Ectodermal cell (in vitro differentiated cells): ENCODE data around the gene BABAM2.

Experiments
- H3K27ac ChIP-seq: 2 replicates; pipeline ENCODE4 v1.7.0; 2013; ENCODE audit warnings: mild to moderate bottlenecking, low read depth, low read length; ENCODE audit not compliant: insufficient read depth, poor library complexity, severe bottlenecking
- H3K27me3 ChIP-seq: 2 replicates; pipeline ENCODE4 v1.7.0; 2013; ENCODE audit warnings: mild to moderate bottlenecking, low read length; ENCODE audit not compliant: insufficient read depth, control insufficient read depth, poor library complexity, severe bottlenecking
- H3K36me3 ChIP-seq: one replicate; pipeline ENCODE4 v1.7.0; 2013; ENCODE audit warnings: low read length; ENCODE audit not compliant: control insufficient read depth, insufficient read depth
- H3K4me1 ChIP-seq: one replicate; pipeline ENCODE4 v1.7.0; 2013; ENCODE audit warnings: low read length; ENCODE audit not compliant: control insufficient read depth, insufficient read depth
- H3K4me3 ChIP-seq: 2 replicates; pipeline ENCODE4 v1.7.0; 2013; ENCODE audit warnings: low read depth, low read length, control low read depth; ENCODE audit not compliant: insufficient read depth
- H3K9me3 ChIP-seq: 2 replicates; pipeline ENCODE4 v1.7.0; 2013; ENCODE audit warnings: mild to moderate bottlenecking, low read length, moderate library complexity; ENCODE audit not compliant: control insufficient read depth
- WGBS, 2 experiments: methylation state at CpG; one replicate each; pipeline ENCODE4 v1.1.7; 2013; ENCODE audit warnings: missing lambda C conversion rate in 2 of 2; 5-methylcytosine and 5-hydroxymethylcytosine counted together

Gene BABAM2

GRCh38 chr2:28137221-28137620, 246.7 kb downstream of the BABAM2 start:
- WGBS, 2 experiments: 90 to 91% methylated on average over 2 of the region's 2 CpGs
- Histone ChIP-seq H3K36me3 (no peaks in the 10 kb centered on the region), H3K27ac (no peak overlapping the region)

DNA sequence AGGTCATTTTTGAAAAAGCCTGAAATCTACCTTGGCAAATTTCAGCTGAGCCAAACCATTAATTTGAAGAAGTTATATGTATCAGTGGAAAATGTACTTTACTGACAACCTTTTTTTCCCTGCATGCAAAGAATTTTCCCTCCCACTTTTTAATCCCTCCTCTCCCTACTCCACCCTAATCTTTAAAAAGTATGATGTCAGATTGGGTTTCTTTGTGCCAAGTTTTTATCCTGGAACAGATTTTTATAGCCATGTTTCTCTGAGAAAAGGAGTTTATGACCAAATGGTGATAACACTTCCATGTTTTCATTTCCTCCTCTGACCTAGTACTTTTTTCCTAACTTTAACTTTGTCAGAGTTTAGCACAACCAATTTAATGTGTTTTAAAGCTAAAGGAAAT, 251.9 kb downstream of the BABAM2 start:
- Histone ChIP-seq H3K4me1 (no peaks in the 10 kb centered on the region), H3K9me3 (no peaks in the 10 kb centered on the region), H3K27me3 (no peaks in the 10 kb centered on the region), H3K4me3 (no peak overlapping the region), H3K27ac (no peak overlapping the region), H3K36me3 (no peaks in the 10 kb centered on the region)

More at GRCh38 chr2:28137221-28137620, 246.7 kb downstream of the BABAM2 start:
- Histone ChIP-seq H3K4me1 (no peaks in the 10 kb centered on the region), H3K4me3 (no peak overlapping the region), H3K27me3 (no peaks in the 10 kb centered on the region), H3K9me3 (no peaks in the 10 kb centered on the region)

DNA sequence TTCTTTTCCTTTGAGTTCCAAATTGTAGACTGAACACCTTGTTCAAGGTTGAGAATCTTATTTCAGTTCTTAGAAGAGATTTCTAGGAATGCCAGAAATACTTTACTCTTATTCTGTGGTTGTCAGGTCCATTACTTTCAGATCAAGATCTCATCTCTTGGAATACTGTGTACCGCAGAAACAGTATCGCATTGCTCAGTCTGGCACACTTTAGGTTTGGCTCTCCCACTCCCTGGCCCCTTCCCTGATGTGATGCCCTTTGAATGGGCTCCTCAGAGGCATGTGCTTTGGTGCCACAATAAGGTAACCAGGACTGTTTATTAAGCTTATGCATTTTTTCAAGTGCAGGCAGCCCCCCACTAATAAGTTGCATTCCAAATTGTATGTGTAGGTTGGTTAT, 257.5 kb downstream of the BABAM2 start:
- WGBS, 2 experiments: 97% methylated on average over 2 of the region's 2 CpGs
- Histone ChIP-seq H3K4me1 (no peaks in the 10 kb centered on the region), H3K36me3 (no peaks in the 10 kb centered on the region), H3K27me3 (no peaks in the 10 kb centered on the region), H3K4me3 (no peak overlapping the region), H3K9me3 (no peaks in the 10 kb centered on the region), H3K27ac (no peak overlapping the region)

GRCh38 chr2:28148566-28148965, 258.0 kb downstream of the BABAM2 start:
- H3K4me3 ChIP-seq: no peak overlapping the region
- H3K27me3 ChIP-seq: no peaks in the 10 kb centered on the region
- WGBS, 2 experiments: 93 to 95% methylated on average over 5 of the region's 5 CpGs
- H3K27ac ChIP-seq: no peak overlapping the region
- H3K36me3 ChIP-seq: no peaks in the 10 kb centered on the region
- no peaks in the 10 kb centered on the region for H3K4me1 ChIP-seq
- H3K9me3 ChIP-seq: no peaks in the 10 kb centered on the region

GRCh38 chr2:28150236-28150915, 259.8 kb downstream of the BABAM2 start:
- WGBS, 2 experiments: 94 to 95% methylated on average over 5 of the region's 5 CpGs

GRCh38 chr2:28150994-28151393, 260.5 kb downstream of the BABAM2 start:
- Histone ChIP-seq H3K27me3 (no peaks in the 10 kb centered on the region), H3K4me1 (no peaks in the 10 kb centered on the region), H3K36me3 (no peaks in the 10 kb centered on the region), H3K27ac (no peak overlapping the region), H3K4me3 (no peak overlapping the region), H3K9me3 (no peaks in the 10 kb centered on the region)
- 95 to 100% methylated on average over 4 of the region's 4 CpGs for WGBS, 2 experiments

More at GRCh38 chr2:28150236-28150915, 259.8 kb downstream of the BABAM2 start:
- H3K27ac ChIP-seq: no peak overlapping the region
- no peaks in the 10 kb centered on the region for H3K4me1 ChIP-seq
- no peaks in the 10 kb centered on the region for H3K36me3 ChIP-seq
- no peaks in the 10 kb centered on the region for H3K27me3 ChIP-seq
- H3K9me3 ChIP-seq: no peaks in the 10 kb centered on the region
- no peak overlapping the region for H3K4me3 ChIP-seq

DNA sequence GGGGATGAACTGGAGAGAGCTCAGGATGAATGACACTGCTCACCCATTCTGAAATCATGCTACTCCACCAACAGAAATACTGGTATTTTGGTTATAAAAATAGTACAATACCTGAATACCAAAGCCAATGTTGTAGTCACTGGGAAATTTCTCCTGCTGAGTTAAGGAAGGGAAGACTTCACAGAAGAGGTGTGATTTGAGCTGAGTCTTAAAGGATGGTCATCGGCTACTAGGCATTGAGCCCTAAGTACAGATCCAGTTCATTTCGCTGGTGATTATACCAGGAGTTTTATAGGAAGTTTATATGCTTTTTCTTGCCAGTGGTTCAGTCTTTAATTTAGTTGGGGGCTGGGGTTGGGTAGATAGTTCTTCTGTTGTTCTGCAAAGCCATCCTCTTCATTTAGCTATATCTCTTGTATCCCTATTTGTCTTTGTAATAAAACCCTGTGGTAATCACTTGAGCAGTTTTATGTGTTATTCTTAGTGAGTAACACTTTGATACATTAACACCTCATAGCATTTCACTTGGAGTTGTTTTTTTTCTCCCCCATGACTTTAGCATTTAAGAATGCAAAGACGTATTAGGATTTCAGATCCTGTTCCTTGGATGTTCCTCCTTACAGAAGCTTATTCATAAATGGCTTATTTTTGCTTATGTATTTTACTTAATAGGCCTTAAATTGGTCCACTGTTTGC, 262.2 kb downstream of the BABAM2 start:
- H3K27me3 ChIP-seq: no peaks in the 10 kb centered on the region
- H3K4me1 ChIP-seq: no peaks in the 10 kb centered on the region
- no peak overlapping the region for H3K27ac ChIP-seq
- no peak overlapping the region for H3K4me3 ChIP-seq
- no peaks in the 10 kb centered on the region for H3K36me3 ChIP-seq
- H3K9me3 ChIP-seq: no peaks in the 10 kb centered on the region
- WGBS, 2 experiments: 89 to 92% methylated on average over 3 of the region's 3 CpGs

- H3K4me1 ChIP-seq: no peaks in the 10 kb centered on the region
- H3K4me3 ChIP-seq: no peak overlapping the region
- no peak overlapping the region for H3K27ac ChIP-seq
- WGBS, 2 experiments: 93% methylated on average over 3 of the region's 3 CpGs
- H3K27me3 ChIP-seq: no peaks in the 10 kb centered on the region
- H3K9me3 ChIP-seq: no peaks in the 10 kb centered on the region
- H3K36me3 ChIP-seq: no peaks in the 10 kb centered on the region
These were observed 263.3 kb downstream of the BABAM2 start for GRCh38 chr2:28153851-28154250.

- no peaks in the 10 kb centered on the region for H3K9me3 ChIP-seq
- H3K27me3 ChIP-seq: no peaks in the 10 kb centered on the region
- H3K27ac ChIP-seq: no peak overlapping the region
- no peaks in the 10 kb centered on the region for H3K36me3 ChIP-seq
- no peak overlapping the region for H3K4me3 ChIP-seq
- WGBS, 2 experiments: 95 to 100% methylated on average over 1 to 4 of the region's 4 CpGs
- H3K4me1 ChIP-seq: no peaks in the 10 kb centered on the region
These were observed 264.6 kb downstream of the BABAM2 start for GRCh38 chr2:28155086-28155485.

- Histone ChIP-seq H3K4me3 (no peak overlapping the region), H3K36me3 (no peaks in the 10 kb centered on the region), H3K27me3 (no peaks in the 10 kb centered on the region), H3K4me1 (no peaks in the 10 kb centered on the region), H3K9me3 (no peaks in the 10 kb centered on the region), H3K27ac (no peak overlapping the region)
- no CpG with 5 or more reads among the region's 1 CpG for WGBS, 2 experiments
These were observed 265.1 kb downstream of the BABAM2 start for GRCh38 chr2:28155627-28156026.
